HEK293 (cell line): ENCODE results near the gene LAMC3.

Experiments used
- CTCF ChIP-seq: fragments of 450-650 bp; formaldehyde crosslinking; IDR thresholded peaks from 2 replicates; pipeline ENCODE4 v1.5.1; 2016; ENCODE audit warnings: missing biosample characterization, missing genetic modification characterization
- SETDB1 ChIP-seq: IDR thresholded peaks from one replicate; pipeline ENCODE4 v1.6.1; 2017; ENCODE audit warnings: mild to moderate bottlenecking, low read length, moderate library complexity, mixed read lengths; ENCODE audit not compliant: insufficient read length
- TRIM28 ChIP-seq: IDR thresholded peaks from 2 replicates; pipeline ENCODE4 v1.6.1; 2011; ENCODE audit warnings: low read length, control low read depth, borderline replicate concordance
- YY1 ChIP-seq: fragments of 450-650 bp; formaldehyde crosslinking; IDR thresholded peaks from 2 replicates; pipeline ENCODE4 v1.5.1; 2018; ENCODE audit warnings: missing biosample characterization, missing genetic modification characterization
- ZBTB49 ChIP-seq: fragments of 450-650 bp; formaldehyde crosslinking; IDR thresholded peaks from 2 replicates; pipeline ENCODE4 v1.5.1; 2016; ENCODE audit warnings: missing biosample characterization, missing genetic modification characterization, low read depth
- ZNF274 ChIP-seq, 2 experiments: fragments of 200-500 bp in 1 of 2; fragments of 450-650 bp in 1 of 2; sonication (Bioruptor generic) in 1 of 2; formaldehyde crosslinking in 1 of 2; IDR thresholded peaks; 2 replicates each; pipeline versions ENCODE4 v1.5.1 to v1.6.1; 2014 to 2016; ENCODE audit warnings: borderline replicate concordance in 1 of 2, inconsistent platforms in 1 of 2, low read length in 1 of 2, missing biosample characterization in 1 of 2, missing genetic modification characterization in 1 of 2
- ZNF311 ChIP-seq: fragments of 450-650 bp; formaldehyde crosslinking; IDR thresholded peaks from 2 replicates; pipeline ENCODE4 v1.5.1; 2017; ENCODE audit warnings: missing biosample characterization, missing genetic modification characterization, borderline replicate concordance
- ZNF394 ChIP-seq: fragments of 450-650 bp; formaldehyde crosslinking; IDR thresholded peaks from 2 replicates; pipeline ENCODE4 v1.5.1; 2016; ENCODE audit warnings: missing biosample characterization, missing genetic modification characterization, mild to moderate bottlenecking, moderate library complexity, borderline replicate concordance
- ZNF501 ChIP-seq: fragments of 450-650 bp; formaldehyde crosslinking; IDR thresholded peaks from 2 replicates; pipeline ENCODE4 v1.5.1; 2016; ENCODE audit warnings: missing biosample characterization, missing genetic modification characterization
- ZNF654 ChIP-seq: fragments of 450-650 bp; formaldehyde crosslinking; IDR thresholded peaks from 2 replicates; pipeline ENCODE4 v1.5.1; 2016; ENCODE audit warnings: low read depth, missing biosample characterization, missing genetic modification characterization
- TF ChIP-seq, protein P1 (sequence below): IDR thresholded peaks from 2 replicates; pipeline ENCODE4 v1.6.1; 2011; ENCODE audit warnings: mild to moderate bottlenecking, low read depth, low read length, borderline replicate concordance

DNA sequence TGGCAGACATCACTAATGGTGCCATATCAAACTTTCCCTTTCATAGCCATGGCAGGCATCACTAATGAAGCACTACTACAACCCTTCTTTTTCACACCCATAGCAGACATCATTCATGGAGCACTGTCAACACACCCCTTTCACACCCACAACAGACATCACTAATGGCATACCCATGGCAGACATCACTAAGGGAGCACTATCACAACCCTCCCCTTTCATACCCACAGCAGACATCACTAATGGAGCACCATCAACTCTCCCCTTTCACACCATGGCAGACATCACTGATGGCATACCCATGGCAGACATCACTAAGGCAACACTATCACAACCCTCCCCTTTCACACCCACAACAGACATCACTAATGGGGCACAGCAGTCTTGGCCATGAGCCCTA lies 33.7 kb downstream of the LAMC3 start:
- TF ChIP-seq ZNF311 (tag by site-specific recombination) = no peak
- TF ChIP-seq SETDB1 = no peak
- TF ChIP-seq CTCF = no peak
- TF ChIP-seq ZNF274 (IDR thresholded peaks at IDR 0.05; ENCODE audit: low read length) = no peak
- no peak for TF ChIP-seq ZNF274 (tag by site-specific recombination; IDR thresholded peaks at IDR 0.05; ENCODE audit: borderline replicate concordance)
- TF ChIP-seq TRIM28 = no peak
- no peak for TF ChIP-seq ZNF394 (tag by site-specific recombination)
- no peak for TF ChIP-seq ZBTB49 (tag by site-specific recombination)
- TF ChIP-seq, protein P1, sequence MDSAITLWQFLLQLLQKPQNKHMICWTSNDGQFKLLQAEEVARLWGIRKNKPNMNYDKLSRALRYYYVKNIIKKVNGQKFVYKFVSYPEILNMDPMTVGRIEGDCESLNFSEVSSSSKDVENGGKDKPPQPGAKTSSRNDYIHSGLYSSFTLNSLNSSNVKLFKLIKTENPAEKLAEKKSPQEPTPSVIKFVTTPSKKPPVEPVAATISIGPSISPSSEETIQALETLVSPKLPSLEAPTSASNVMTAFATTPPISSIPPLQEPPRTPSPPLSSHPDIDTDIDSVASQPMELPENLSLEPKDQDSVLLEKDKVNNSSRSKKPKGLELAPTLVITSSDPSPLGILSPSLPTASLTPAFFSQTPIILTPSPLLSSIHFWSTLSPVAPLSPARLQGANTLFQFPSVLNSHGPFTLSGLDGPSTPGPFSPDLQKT = no peak
- no peak for TF ChIP-seq YY1 (tag by site-specific recombination)
- no peak for TF ChIP-seq ZNF654
- no peak for TF ChIP-seq ZNF501 (tag by site-specific recombination)
